Keratinocyte (primary cell): ENCODE measurements around the gene MRPS18A. TPM values are rescaled to one million over a fixed set of nuclear protein-coding genes. Genes with fewer than 3 reads are reported as not detected.
"Not testable (repeated sequence)": the region's sequence is repeated elsewhere in the genome, so short reads cannot be mapped to it uniquely, and the experiment has no call there.

ENCODE experiments used
- DNase-seq: peaks from one replicate; pipeline ENCODE4 v3.0.0-alpha.2; 2011; ENCODE audit warnings: low read depth, missing footprints, low spot score
- FAIRE-seq: peaks from 2 replicates; lab custom pipeline; 2011; peaks lifted over from hg19 to GRCh38; lab: Jason Lieb, UNC
- H2AFZ ChIP-seq: 2 replicates; pipeline ENCODE4 v1.6.0; 2012; ENCODE audit warnings: low read length, control low read depth, inconsistent platforms; ENCODE audit not compliant: control insufficient read depth
- H3K27ac ChIP-seq: 2 replicates; pipeline ENCODE4 v1.5.1; 2011; ENCODE audit warnings: low read length; ENCODE audit not compliant: control insufficient read depth, insufficient read depth
- H3K27me3 ChIP-seq: 3 replicates; pipeline ENCODE4 v1.6.0; 2011; ENCODE audit warnings: low read length; ENCODE audit not compliant: control insufficient read depth, insufficient read depth; ENCODE audit errors: extremely low read depth
- H3K36me3 ChIP-seq, 2 experiments: 2 replicates in 1 of 2; 3 replicates in 1 of 2; pipeline ENCODE4 v1.5.1; 2011; ENCODE audit warnings: low read length in 2 of 2, mild to moderate bottlenecking in 1 of 2; ENCODE audit not compliant: control insufficient read depth in 2 of 2, insufficient read depth in 2 of 2; ENCODE audit errors: extremely low read depth in 1 of 2
- H3K4me1 ChIP-seq: 3 replicates; pipeline ENCODE4 v1.5.1; 2011; ENCODE audit warnings: low read length; ENCODE audit not compliant: control insufficient read depth, insufficient read depth; ENCODE audit errors: extremely low read depth
- H3K4me2 ChIP-seq: 3 replicates; pipeline ENCODE4 v1.6.0; 2011; ENCODE audit warnings: low read depth, low read length; ENCODE audit not compliant: control insufficient read depth, insufficient read depth; ENCODE audit errors: extremely low read depth
- H3K4me3 ChIP-seq, 3 experiments: fragments of 200-600 bp in 1 of 3; sonication (generic) in 1 of 3; 2 replicates in 2 of 3; 3 replicates in 1 of 3; pipeline ENCODE4 v1.5.1; 2011 to 2016; ENCODE audit warnings: low read length in 3 of 3, mild to moderate bottlenecking in 3 of 3, control low read depth in 2 of 3, inconsistent platforms in 1 of 3, low read depth in 1 of 3, mixed read lengths in 1 of 3, mixed run types in 1 of 3, moderate library complexity in 1 of 3; ENCODE audit not compliant: control insufficient read depth in 2 of 3, insufficient read depth in 2 of 3; ENCODE audit errors: extremely low read depth in 1 of 3
- H3K79me2 ChIP-seq: 2 replicates; pipeline ENCODE4 v1.6.0; 2012; ENCODE audit warnings: low read length; ENCODE audit not compliant: control insufficient read depth, insufficient read depth
- H3K9ac ChIP-seq: 3 replicates; pipeline ENCODE4 v1.6.0; 2011; ENCODE audit warnings: low read length; ENCODE audit not compliant: control insufficient read depth, insufficient read depth; ENCODE audit errors: extremely low read depth
- H3K9me1 ChIP-seq: 3 replicates; pipeline ENCODE4 v1.6.0; 2011; ENCODE audit warnings: low read length; ENCODE audit not compliant: control insufficient read depth, insufficient read depth; ENCODE audit errors: extremely low read depth
- H3K9me3 ChIP-seq: 2 replicates; pipeline ENCODE4 v1.5.1; 2012; ENCODE audit warnings: low read depth, low read length; ENCODE audit not compliant: control insufficient read depth
- H4K20me1 ChIP-seq: 3 replicates; pipeline ENCODE4 v1.6.0; 2011; ENCODE audit warnings: low read length; ENCODE audit not compliant: control insufficient read depth, insufficient read depth; ENCODE audit errors: extremely low read depth
- CTCF ChIP-seq, 3 experiments: IDR thresholded peaks in 1 of 3; conservative IDR thresholded peaks in 1 of 3; optimal IDR thresholded peaks in 1 of 3; 2 replicates in 2 of 3; 3 replicates in 1 of 3; pipeline versions ENCODE3 to v1.5.1; 2011; ENCODE audit warnings: low read length in 3 of 3, mild to moderate bottlenecking in 3 of 3, moderate library complexity in 2 of 3, control low read depth in 1 of 3, inconsistent platforms in 1 of 3; ENCODE audit not compliant: insufficient read depth in 2 of 3; ENCODE audit errors: extremely low read depth in 1 of 3
- EZH2 ChIP-seq: IDR thresholded peaks from one replicate; pipeline ENCODE4 v1.6.1; 2012; ENCODE audit warnings: inconsistent platforms, mild to moderate bottlenecking, low read length, moderate library complexity
- dilution Hi-C: fragments of 300-500 bp; cut with MboI; formaldehyde crosslinking; loops from one replicate; pipeline ENCODE4 v1.7.0; 2020; ENCODE audit warnings: low sequenced_read_pairs; ENCODE audit not compliant: extremely low pct_ligation_motif_present
- polyA plus RNA-seq, 5 experiments: library from polyadenylated mRNA; depleted of rRNA in 3 of 5; stranded (reverse) in 3 of 5; stranded (forward) in 1 of 5; unstranded in 1 of 5; fragments of >200 nt; gene quantifications; 1 replicate in 1 of 5; 2 replicates in 3 of 5; 3 replicates in 1 of 5; pipeline versions ENCODE4 v1.2.1 to v1.2.3, GENCODE V29; 2011 to 2012; ENCODE audit warnings: missing spikeins in 2 of 5, low read depth in 1 of 5, low replicate concordance in 1 of 5

MRPS18A gene
- polyA plus RNA-seq, 1 donor (not counting 4 experiments of a cell fraction or from before 2014, with no cell fraction given): 48.8 TPM

GRCh38 chr6:43665376-43665775 is 22.2 kb downstream of the MRPS18A start:
- dilution Hi-C loops: no loop called here
- Histone ChIP-seq H3K27me3 (no peaks in the 10 kb centered on the region), H3K27ac (no peak overlapping the region), H3K4me2 (no peak overlapping the region), H2AFZ (no peak overlapping the region), H3K9me1 (peaks cover 2% of the 10 kb centered on the region), H4K20me1 (no peaks in the 10 kb centered on the region), H3K9me3 (no peaks in the 10 kb centered on the region), H3K36me3 (no peaks in the 10 kb centered on the region), H3K4me3 (no peak overlapping the region), H3K4me1 (peaks cover 25% of the 10 kb centered on the region), H3K9ac (no peak overlapping the region), H3K79me2 (no peaks in the 10 kb centered on the region)
- TF ChIP-seq CTCF (optimal IDR thresholded peaks at IDR 0.05 in 1 of 3, IDR thresholded peaks at IDR 0.05 in 1 of 3, conservative IDR thresholded peaks at IDR 0.05 in 1 of 3; ENCODE audit: extremely low read depth in 1 of 3, insufficient read depth in 2 of 3, low read length in 3 of 3): no peak
- no peak for TF ChIP-seq EZH2
- DNase-seq (no peak), FAIRE-seq (no peak)

GRCh38 chr6:43662948-43663347 is 24.6 kb downstream of the MRPS18A start:
- H4K20me1 ChIP-seq, H3K36me3 ChIP-seq, H2AFZ ChIP-seq, H3K4me2 ChIP-seq, H3K9me1 ChIP-seq, H3K9ac ChIP-seq, dilution Hi-C loops, FAIRE-seq, H3K4me1 ChIP-seq, H3K4me3 ChIP-seq, H3K27ac ChIP-seq, DNase-seq, H3K79me2 ChIP-seq, H3K27me3 ChIP-seq, H3K9me3 ChIP-seq: not testable (repeated sequence)

GRCh38 chr6:43658161-43658560 is 29.4 kb downstream of the MRPS18A start:
- no peak for DNase-seq
- no peaks in the 10 kb centered on the region for H3K9me3 ChIP-seq

More at GRCh38 chr6:43658161-43658560, 29.4 kb downstream of the MRPS18A start:
- Histone ChIP-seq H3K9me1 (no peaks in the 10 kb centered on the region), H3K36me3 (no peaks in the 10 kb centered on the region), H3K4me1 (no peaks in the 10 kb centered on the region), H4K20me1 (no peaks in the 10 kb centered on the region), H3K27ac (no peak overlapping the region), H3K27me3 (no peaks in the 10 kb centered on the region), H3K4me2 (no peak overlapping the region), H3K4me3 (no peak overlapping the region), H3K9ac (no peak overlapping the region), H3K79me2 (no peaks in the 10 kb centered on the region), H2AFZ (no peak overlapping the region)
- no peak for FAIRE-seq
- dilution Hi-C loops: no loop called here
- TF ChIP-seq CTCF (optimal IDR thresholded peaks at IDR 0.05 in 1 of 3, IDR thresholded peaks at IDR 0.05 in 1 of 3, conservative IDR thresholded peaks at IDR 0.05 in 1 of 3; ENCODE audit: extremely low read depth in 1 of 3, insufficient read depth in 2 of 3, low read length in 3 of 3) (no peak), EZH2 (no peak)
